GM23338 (cell line): ENCODE results near the gene IL22RA2. TPM values are rescaled to one million over a fixed set of nuclear protein-coding genes. Genes with fewer than 3 reads are reported as not detected.

ENCODE experiments used
- ATAC-seq: fragments of 200-7000 bp; cut with Tn5 transposase; 3 replicates; pipeline ENCODE4 v1.9.1; 2020
- DNase-seq: peaks from one replicate; pipeline ENCODE4 v3.0.0-alpha.2; 2015; ENCODE audit warnings: low spot score
- H2AFZ ChIP-seq: fragments of 200-600 bp; sonication (generic); 2 replicates; pipeline ENCODE4 v1.8.0; 2016; ENCODE audit warnings: antibody characterized with exemption, mild to moderate bottlenecking, moderate library complexity
- H3F3A ChIP-seq: fragments of 200-600 bp; sonication (generic); replicated peaks from 2 replicates; pipeline ENCODE4 v1.8.0; 2017; ENCODE audit warnings: antibody characterized with exemption, mixed run types, low read depth
- H3K27ac ChIP-seq: fragments of 200-600 bp; sonication (generic); 2 replicates; pipeline ENCODE4 v1.6.1; 2016; ENCODE audit warnings: low read depth
- H3K27me3 ChIP-seq: fragments of 200-600 bp; sonication (generic); 2 replicates; pipeline ENCODE4 v1.8.0; 2016; ENCODE audit warnings: mild to moderate bottlenecking, mixed run types, moderate library complexity; ENCODE audit not compliant: insufficient read depth
- H3K36me3 ChIP-seq: fragments of 200-600 bp; sonication (generic); 2 replicates; pipeline ENCODE4 v1.8.0; 2016; ENCODE audit warnings: mild to moderate bottlenecking; ENCODE audit not compliant: insufficient read depth
- H3K4me1 ChIP-seq: fragments of 200-600 bp; sonication (generic); 2 replicates; pipeline ENCODE4 v1.8.0; 2016; ENCODE audit warnings: mild to moderate bottlenecking, moderate library complexity; ENCODE audit not compliant: insufficient read depth
- H3K4me2 ChIP-seq: fragments of 200-600 bp; sonication (generic); 2 replicates; pipeline ENCODE4 v1.7.1; 2017; ENCODE audit warnings: mixed run types
- H3K4me3 ChIP-seq: fragments of 200-600 bp; sonication (generic); 2 replicates; pipeline ENCODE4 v1.6.1; 2016; ENCODE audit warnings: mixed run types
- H3K79me2 ChIP-seq: fragments of 200-600 bp; sonication (generic); replicated peaks from 2 replicates; pipeline ENCODE4 v1.8.0; 2017; ENCODE audit warnings: mild to moderate bottlenecking; ENCODE audit not compliant: insufficient read depth
- H3K9me2 ChIP-seq: fragments of 200-600 bp; sonication (generic); 2 replicates; pipeline ENCODE4 v1.8.0; 2017; ENCODE audit not compliant: insufficient read depth
- H4K20me1 ChIP-seq: fragments of 200-600 bp; sonication (generic); replicated peaks from 2 replicates; pipeline ENCODE4 v1.8.0; 2017; ENCODE audit warnings: mild to moderate bottlenecking; ENCODE audit not compliant: insufficient read depth
- H3K27ac Mint-ChIP-seq: 2 replicates; pipeline ENCODE4 v1.8.0; 2020; ENCODE audit warnings: inconsistent platforms, mild to moderate bottlenecking, moderate library complexity, mixed read lengths
- H3K27me3 Mint-ChIP-seq: 3 replicates; pipeline ENCODE4 v1.8.0; 2022; ENCODE audit warnings: low read depth, mild to moderate bottlenecking, moderate library complexity, mixed read lengths, inconsistent platforms; ENCODE audit not compliant: insufficient read depth, poor library complexity
- H3K36me3 Mint-ChIP-seq: 3 replicates; pipeline ENCODE4 v1.8.0; 2021; ENCODE audit warnings: low read depth, mild to moderate bottlenecking, inconsistent platforms, moderate library complexity, mixed read lengths
- H3K4me1 Mint-ChIP-seq: 3 replicates; pipeline ENCODE4 v1.8.0; 2020; ENCODE audit warnings: mild to moderate bottlenecking, inconsistent platforms, mixed read lengths
- H3K4me3 Mint-ChIP-seq: 3 replicates; pipeline ENCODE4 v1.8.0; 2021; ENCODE audit warnings: moderate library complexity, mild to moderate bottlenecking, inconsistent platforms, mixed read lengths
- H3K9me3 Mint-ChIP-seq: 3 replicates; pipeline ENCODE4 v1.8.0; 2020; ENCODE audit warnings: moderate library complexity, mild to moderate bottlenecking, inconsistent platforms, mixed read lengths
- CREB1 ChIP-seq: fragments of 250-450 bp; sonication (Bioruptor Pico); IDR thresholded peaks from 2 replicates; pipeline ENCODE4 v1.5.0; 2020; ENCODE audit warnings: low read depth, mild to moderate bottlenecking, moderate library complexity
- EZH2 ChIP-seq: fragments of 200-600 bp; sonication (generic); IDR thresholded peaks from one replicate; pipeline ENCODE4 v1.8.0; 2017; ENCODE audit warnings: antibody characterized with exemption, mild to moderate bottlenecking, low read depth; ENCODE audit not compliant: unreplicated experiment
- JUNB ChIP-seq: IDR thresholded peaks from one replicate; pipeline ENCODE4 v1.6.1; 2016; ENCODE audit warnings: antibody characterized with exemption; ENCODE audit not compliant: unreplicated experiment
- NANOG ChIP-seq: IDR thresholded peaks from 2 replicates; pipeline ENCODE4 v1.6.1; 2016; ENCODE audit warnings: antibody characterized with exemption, borderline replicate concordance
- POLR2AphosphoS5 ChIP-seq: IDR thresholded peaks from 2 replicates; pipeline ENCODE4 v1.6.1; 2016; ENCODE audit warnings: antibody characterized with exemption, low read depth
- REST ChIP-seq: IDR thresholded peaks from one replicate; pipeline ENCODE4 v1.6.1; 2018; ENCODE audit warnings: antibody characterized with exemption; ENCODE audit not compliant: unreplicated experiment
- STAT1 ChIP-seq: IDR thresholded peaks from one replicate; pipeline ENCODE4 v1.6.1; 2016; ENCODE audit warnings: antibody characterized with exemption; ENCODE audit not compliant: unreplicated experiment
- ZNF114 ChIP-seq: fragments of 250-450 bp; sonication (Bioruptor Pico); IDR thresholded peaks from 2 replicates; pipeline ENCODE4 v1.5.0; 2020; ENCODE audit warnings: mild to moderate bottlenecking, moderate library complexity
- ZNF331 ChIP-seq: fragments of 250-450 bp; sonication (Bioruptor Pico); IDR thresholded peaks from 2 replicates; pipeline ENCODE4 v1.5.0; 2020; ENCODE audit warnings: low read depth, mild to moderate bottlenecking, moderate library complexity
- polyA plus RNA-seq: library from polyadenylated mRNA; unstranded; fragments of >200 nt; fragmentation: Nextera tagmentation; extraction: Ambion mirVana; gene quantifications from 2 replicates; pipeline ENCODE4 v1.2.1, GENCODE V29; 2016
- total RNA-seq: library from RNA; depleted of rRNA; stranded (reverse); fragments of >200 nt; shearing (Covaris generic); gene quantifications from 2 replicates; pipeline ENCODE4 v1.2.3, GENCODE V29; 2014
- TF ChIP-seq, protein P1 (sequence below): IDR thresholded peaks from 2 replicates; pipeline ENCODE4 v1.6.1; 2016; ENCODE audit warnings: antibody characterized with exemption
- TF ChIP-seq, protein P2 (sequence below): fragments of 250-450 bp; sonication (Bioruptor Pico); IDR thresholded peaks from 2 replicates; pipeline ENCODE4 v1.5.0; 2020; ENCODE audit warnings: mild to moderate bottlenecking, moderate library complexity
- TF ChIP-seq, protein P3 (sequence below), 2 experiments: fragments of 200-600 bp in 1 of 2; sonication (generic) in 1 of 2; conservative IDR thresholded peaks; 2 replicates each; pipeline versions ENCODE4 v1.5.1 to v1.6.1; 2016 to 2017; ENCODE audit warnings: antibody characterized with exemption in 2 of 2, low read depth in 2 of 2, mild to moderate bottlenecking in 2 of 2, moderate library complexity in 1 of 2

IL22RA2 gene
- total and polyA plus RNA-seq, 2 experiments from 2014 or later: not detected

- TF ChIP-seq CREB1 (CRISPR knock-in tag): no peak
Measured at GRCh38 chr6:137163732-137164318, 9.6 kb downstream of the IL22RA2 start (continued).

GRCh38 chr6:137162692-137163306 lies 10.6 kb downstream of the IL22RA2 start:
- H3F3A ChIP-seq: no peaks in the 10 kb centered on the region
- Mint-ChIP-seq H3K4me1 (no peaks in the 10 kb centered on the region), H3K4me3 (no peak overlapping the region), H3K27ac (no peak overlapping the region), H3K9me3 (peaks cover 62% of the 10 kb centered on the region), H3K27me3 (peaks cover 7% of the 10 kb centered on the region), H3K36me3 (peaks cover 46% of the 10 kb centered on the region)
- H4K20me1 ChIP-seq: no peaks in the 10 kb centered on the region
- no peaks in the 10 kb centered on the region for H3K79me2 ChIP-seq
- DNase-seq (no peak), ATAC-seq (no peak)
- H3K4me1 ChIP-seq: no peaks in the 10 kb centered on the region
- no peaks in the 10 kb centered on the region; the same call in none of the 2 replicates for H3K9me2 ChIP-seq
- H3K27me3 ChIP-seq: no peaks in the 10 kb centered on the region
- no peaks in the 10 kb centered on the region for H3K36me3 ChIP-seq
- no peak overlapping the region for H3K27ac ChIP-seq
- no peak overlapping the region for H2AFZ ChIP-seq
- no peak overlapping the region for H3K4me2 ChIP-seq
- H3K4me3 ChIP-seq: no peak overlapping the region
- TF ChIP-seq STAT1 (no peak), REST (no peak), ZNF331 (CRISPR knock-in tag) (no peak), POLR2AphosphoS5 (no peak), CREB1 (CRISPR knock-in tag) (no peak), ZNF114 (CRISPR knock-in tag) (no peak), JUNB (no peak), EZH2 (no peak), NANOG (no peak)
- TF ChIP-seq, protein P1, sequence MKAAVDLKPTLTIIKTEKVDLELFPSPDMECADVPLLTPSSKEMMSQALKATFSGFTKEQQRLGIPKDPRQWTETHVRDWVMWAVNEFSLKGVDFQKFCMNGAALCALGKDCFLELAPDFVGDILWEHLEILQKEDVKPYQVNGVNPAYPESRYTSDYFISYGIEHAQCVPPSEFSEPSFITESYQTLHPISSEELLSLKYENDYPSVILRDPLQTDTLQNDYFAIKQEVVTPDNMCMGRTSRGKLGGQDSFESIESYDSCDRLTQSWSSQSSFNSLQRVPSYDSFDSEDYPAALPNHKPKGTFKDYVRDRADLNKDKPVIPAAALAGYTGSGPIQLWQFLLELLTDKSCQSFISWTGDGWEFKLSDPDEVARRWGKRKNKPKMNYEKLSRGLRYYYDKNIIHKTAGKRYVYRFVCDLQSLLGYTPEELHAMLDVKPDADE: no peak
- TF ChIP-seq, protein P2, sequence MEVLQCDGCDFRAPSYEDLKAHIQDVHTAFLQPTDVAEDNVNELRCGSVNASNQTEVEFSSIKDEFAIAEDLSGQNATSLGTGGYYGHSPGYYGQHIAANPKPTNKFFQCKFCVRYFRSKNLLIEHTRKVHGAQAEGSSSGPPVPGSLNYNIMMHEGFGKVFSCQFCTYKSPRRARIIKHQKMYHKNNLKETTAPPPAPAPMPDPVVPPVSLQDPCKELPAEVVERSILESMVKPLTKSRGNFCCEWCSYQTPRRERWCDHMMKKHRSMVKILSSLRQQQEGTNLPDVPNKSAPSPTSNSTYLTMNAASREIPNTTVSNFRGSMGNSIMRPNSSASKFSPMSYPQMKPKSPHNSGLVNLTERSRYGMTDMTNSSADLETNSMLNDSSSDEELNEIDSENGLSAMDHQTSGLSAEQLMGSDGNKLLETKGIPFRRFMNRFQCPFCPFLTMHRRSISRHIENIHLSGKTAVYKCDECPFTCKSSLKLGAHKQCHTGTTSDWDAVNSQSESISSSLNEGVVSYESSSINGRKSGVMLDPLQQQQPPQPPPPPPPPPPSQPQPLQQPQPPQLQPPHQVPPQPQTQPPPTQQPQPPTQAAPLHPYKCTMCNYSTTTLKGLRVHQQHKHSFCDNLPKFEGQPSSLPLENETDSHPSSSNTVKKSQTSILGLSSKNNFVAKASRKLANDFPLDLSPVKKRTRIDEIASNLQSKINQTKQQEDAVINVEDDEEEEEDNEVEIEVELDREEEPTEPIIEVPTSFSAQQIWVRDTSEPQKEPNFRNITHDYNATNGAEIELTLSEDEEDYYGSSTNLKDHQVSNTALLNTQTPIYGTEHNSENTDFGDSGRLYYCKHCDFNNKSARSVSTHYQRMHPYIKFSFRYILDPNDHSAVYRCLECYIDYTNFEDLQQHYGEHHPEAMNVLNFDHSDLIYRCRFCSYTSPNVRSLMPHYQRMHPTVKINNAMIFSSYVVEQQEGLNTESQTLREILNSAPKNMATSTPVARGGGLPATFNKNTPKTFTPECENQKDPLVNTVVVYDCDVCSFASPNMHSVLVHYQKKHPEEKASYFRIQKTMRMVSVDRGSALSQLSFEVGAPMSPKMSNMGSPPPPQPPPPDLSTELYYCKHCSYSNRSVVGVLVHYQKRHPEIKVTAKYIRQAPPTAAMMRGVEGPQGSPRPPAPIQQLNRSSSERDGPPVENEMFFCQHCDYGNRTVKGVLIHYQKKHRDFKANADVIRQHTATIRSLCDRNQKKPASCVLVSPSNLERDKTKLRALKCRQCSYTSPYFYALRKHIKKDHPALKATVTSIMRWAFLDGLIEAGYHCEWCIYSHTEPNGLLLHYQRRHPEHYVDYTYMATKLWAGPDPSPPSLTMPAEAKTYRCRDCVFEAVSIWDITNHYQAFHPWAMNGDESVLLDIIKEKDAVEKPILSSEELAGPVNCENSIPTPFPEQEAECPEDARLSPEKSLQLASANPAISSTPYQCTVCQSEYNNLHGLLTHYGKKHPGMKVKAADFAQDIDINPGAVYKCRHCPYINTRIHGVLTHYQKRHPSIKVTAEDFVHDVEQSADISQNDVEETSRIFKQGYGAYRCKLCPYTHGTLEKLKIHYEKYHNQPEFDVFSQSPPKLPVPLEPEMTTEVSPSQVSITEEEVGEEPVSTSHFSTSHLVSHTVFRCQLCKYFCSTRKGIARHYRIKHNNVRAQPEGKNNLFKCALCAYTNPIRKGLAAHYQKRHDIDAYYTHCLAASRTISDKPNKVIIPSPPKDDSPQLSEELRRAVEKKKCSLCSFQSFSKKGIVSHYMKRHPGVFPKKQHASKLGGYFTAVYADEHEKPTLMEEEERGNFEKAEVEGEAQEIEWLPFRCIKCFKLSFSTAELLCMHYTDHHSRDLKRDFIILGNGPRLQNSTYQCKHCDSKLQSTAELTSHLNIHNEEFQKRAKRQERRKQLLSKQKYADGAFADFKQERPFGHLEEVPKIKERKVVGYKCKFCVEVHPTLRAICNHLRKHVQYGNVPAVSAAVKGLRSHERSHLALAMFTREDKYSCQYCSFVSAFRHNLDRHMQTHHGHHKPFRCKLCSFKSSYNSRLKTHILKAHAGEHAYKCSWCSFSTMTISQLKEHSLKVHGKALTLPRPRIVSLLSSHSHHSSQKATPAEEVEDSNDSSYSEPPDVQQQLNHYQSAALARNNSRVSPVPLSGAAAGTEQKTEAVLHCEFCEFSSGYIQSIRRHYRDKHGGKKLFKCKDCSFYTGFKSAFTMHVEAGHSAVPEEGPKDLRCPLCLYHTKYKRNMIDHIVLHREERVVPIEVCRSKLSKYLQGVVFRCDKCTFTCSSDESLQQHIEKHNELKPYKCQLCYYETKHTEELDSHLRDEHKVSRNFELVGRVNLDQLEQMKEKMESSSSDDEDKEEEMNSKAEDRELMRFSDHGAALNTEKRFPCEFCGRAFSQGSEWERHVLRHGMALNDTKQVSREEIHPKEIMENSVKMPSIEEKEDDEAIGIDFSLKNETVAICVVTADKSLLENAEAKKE (CRISPR knock-in tag): no peak
- TF ChIP-seq, protein P3, sequence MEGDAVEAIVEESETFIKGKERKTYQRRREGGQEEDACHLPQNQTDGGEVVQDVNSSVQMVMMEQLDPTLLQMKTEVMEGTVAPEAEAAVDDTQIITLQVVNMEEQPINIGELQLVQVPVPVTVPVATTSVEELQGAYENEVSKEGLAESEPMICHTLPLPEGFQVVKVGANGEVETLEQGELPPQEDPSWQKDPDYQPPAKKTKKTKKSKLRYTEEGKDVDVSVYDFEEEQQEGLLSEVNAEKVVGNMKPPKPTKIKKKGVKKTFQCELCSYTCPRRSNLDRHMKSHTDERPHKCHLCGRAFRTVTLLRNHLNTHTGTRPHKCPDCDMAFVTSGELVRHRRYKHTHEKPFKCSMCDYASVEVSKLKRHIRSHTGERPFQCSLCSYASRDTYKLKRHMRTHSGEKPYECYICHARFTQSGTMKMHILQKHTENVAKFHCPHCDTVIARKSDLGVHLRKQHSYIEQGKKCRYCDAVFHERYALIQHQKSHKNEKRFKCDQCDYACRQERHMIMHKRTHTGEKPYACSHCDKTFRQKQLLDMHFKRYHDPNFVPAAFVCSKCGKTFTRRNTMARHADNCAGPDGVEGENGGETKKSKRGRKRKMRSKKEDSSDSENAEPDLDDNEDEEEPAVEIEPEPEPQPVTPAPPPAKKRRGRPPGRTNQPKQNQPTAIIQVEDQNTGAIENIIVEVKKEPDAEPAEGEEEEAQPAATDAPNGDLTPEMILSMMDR (conservative IDR thresholded peaks at IDR 0.05; ENCODE audit: low read depth in 2 of 2): no peak
